NCI-H2171 treated with DMSO at 0.1 percent for 48 hours (cell line): ENCODE measurements around the gene NTRK3.

Experiments used
- DNase-seq: peaks from one replicate; lab custom pipeline; 2025; lab: John Stamatoyannopoulos, UW

NTRK3 gene

DNA sequence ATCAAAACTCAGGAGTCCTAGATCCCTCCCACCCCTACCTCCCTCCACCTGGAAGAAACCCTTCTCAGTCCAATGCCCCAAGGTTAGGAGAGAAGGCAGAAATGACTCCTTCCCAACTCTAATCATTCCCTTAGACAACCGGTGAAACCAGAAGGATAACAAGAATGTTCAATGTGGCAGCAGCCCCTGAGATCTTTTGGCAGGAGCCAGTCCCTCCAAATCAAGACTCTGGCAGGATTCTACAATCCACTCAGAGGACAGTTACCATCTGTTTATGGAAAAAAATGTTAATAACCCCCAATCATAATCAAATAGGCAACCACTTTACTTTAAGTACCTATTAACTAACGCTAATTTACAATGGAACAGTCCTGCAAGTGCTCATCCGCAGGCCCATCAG is 136.5 kb downstream of the NTRK3 start:
- no peak for DNase-seq

DNA sequence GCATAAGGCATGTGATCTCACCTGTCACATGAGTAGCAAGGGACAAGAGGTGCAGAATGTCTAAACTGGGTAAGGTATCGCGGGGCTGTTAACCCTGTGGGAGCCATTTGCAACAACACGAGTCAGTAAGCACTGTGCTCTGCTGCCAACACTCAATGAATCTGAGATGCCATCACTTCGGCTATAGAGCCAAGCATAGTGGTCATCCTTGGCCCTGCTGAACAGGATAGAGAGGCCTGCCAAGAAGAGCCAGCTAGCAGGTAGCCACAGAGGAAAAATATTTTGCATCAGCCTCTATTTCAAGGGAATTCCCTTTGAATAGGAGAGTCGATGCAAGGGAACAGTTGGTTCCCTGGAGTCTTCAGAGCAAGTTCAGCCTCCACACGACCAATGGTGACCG is 137.8 kb downstream of the NTRK3 start:
- DNase-seq, result no peak

DNA sequence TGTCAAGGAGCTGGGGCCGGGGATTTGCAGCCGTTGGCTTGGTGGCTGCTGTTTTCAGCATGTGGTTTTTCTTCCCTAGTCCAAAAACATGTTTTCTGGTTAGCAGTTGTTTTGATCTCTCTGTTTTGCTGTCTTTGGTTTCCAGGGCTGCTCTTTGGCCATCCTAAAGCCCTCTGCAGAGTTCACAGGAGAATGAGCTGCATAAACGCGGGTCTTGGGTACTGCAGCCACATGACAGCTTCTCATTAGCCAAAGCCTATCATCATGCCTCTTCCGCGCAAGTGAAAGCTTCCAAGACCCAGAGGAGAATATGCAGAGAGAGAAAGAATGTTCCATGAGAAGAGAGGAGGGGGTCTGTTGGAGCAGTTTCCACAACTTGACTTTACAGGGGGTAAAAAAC is 138.5 kb downstream of the NTRK3 start:
- DNase-seq, result no peak

DNA sequence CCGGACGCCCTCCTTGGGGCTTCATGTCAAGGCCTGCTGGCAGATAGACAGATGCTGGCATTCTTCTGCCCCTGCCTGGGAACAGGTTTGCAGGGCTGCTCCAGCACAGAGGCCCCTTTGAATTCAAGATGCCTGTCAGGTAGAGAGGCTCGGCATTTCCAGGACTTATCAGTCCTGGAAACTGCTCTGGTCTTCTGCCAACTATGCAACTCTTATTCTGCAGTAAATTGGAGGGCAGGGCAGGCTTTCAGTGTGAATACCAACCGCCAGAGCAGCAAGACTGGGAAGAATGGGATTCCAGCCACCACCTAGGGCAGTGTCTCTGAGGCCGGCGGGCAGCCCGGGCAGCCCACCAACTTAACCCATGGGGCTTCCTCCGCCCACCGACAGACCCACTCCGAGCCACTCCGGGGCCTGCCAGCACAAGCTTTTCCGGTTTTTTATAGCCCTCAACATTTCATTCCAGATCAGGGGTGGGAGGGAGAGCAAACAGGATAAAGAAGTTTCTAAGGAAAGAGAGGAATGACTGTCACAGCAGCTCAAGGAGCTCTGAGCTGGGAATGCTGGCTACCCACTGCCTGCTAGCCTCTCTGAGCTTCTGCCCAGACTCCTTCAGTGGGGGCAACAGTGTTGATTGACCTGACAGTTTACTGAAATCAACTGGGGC is 140.9 kb downstream of the NTRK3 start:
- no peak for DNase-seq

DNA sequence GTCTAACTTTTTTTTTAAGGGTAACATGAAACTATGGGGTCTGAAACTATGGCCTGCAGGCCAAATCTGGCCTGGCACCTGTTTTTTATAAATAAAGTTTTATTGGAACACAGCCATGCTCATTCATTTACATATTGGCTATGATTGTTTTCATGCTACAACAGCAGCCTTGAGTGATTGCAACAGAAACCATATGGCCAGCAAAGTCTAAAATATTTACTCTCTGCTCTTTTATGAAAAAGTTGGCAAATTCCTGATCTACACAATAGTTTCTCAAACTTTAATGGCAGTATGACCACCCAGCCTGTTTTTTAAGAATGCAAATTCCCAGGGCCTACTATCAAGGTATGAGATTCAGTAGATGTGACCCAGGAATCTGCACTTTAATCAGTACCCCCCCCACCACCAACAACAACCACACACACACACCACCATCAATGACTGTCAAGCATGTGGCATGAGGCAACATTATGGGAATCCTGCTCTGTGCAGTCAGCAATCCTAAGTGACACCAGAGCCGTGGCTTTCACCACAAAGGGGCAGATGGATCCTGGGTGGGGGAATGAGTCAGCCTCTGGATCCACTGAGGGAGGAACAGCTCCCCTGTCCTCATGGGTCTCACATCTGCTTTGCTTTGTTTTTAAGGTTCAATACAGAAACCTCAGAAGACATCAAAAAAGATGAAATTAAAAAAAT is 142.8 kb downstream of the NTRK3 start:
- no peak for DNase-seq

DNA sequence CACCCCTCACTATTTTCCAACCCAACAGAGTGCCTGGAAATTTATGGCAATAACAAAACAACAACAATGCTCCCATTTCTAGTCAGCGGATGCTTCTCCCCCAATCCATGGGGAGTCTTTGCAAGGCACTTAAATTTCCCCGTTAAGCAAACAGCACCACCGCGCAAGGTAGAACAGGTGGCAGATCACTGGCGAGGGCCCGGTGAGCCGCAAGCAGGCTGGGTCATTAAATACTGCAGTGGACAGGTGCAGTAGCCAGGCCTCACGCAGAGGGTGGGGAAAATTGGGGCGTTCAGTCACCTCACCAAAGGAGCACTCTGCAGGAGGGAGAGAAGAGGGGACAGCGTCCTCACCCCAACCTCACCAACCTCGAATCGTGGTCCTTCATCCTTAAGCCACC is 147.5 kb downstream of the NTRK3 start:
- DNase-seq, result no peak

DNA sequence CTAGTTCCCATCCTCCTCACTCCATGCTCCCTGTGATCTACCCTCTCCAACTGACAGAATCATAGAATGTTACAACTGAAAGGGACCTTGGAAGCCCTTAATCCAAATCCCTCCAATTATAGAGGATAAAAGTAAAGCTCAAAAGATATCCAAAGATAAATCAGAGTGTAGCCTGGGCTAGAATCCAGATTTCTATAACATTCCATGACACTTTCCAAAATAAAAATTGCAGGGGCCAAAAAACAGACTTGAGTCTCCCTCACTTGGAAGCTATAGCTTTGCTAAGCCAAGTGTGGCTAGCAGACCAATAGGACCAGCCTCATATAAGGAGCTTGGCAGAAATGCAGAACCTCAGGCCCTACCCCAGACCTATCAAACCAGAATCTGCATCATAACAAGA is 148.1 kb downstream of the NTRK3 start:
- no peak for DNase-seq

DNA sequence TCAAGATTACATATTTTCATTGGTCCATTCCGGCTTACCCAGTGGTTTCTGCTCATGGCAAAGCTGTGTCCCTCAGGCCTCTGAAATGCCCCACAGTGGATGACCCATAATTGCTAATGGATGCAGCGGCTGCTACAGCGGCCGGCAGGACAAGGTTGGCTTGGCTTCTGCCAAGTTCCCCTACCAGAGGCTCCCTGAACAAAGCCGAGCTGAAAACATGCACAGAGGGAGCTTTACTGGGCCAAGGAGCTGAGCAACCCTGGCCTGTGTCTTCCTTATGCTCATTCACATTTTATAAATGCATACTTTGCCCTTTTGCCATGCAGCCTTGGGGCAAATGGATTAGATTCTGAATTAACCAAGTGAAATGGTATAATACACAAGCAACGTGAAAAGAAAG is 150.5 kb downstream of the NTRK3 start:
- DNase-seq, result no peak

DNA sequence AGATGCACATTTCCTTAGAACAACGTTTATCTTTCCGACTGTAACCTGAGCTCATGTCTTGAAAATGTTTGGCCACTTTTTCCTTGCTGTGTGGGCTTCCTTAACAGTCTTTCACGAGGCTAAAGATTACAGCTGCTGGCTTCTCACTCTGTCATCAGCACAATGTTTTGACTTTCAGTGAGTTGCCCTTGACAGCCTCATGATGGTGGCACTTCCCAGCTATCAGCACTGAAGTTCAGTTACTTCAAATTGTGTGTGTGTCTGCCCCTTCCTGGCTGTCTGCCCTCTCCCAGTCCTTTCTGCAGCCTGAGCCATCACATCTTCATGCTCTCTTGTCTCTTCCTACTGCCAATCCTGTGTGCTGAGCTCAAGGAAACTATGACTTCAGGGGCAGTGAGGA is 152.2 kb downstream of the NTRK3 start:
- no peak for DNase-seq

DNA sequence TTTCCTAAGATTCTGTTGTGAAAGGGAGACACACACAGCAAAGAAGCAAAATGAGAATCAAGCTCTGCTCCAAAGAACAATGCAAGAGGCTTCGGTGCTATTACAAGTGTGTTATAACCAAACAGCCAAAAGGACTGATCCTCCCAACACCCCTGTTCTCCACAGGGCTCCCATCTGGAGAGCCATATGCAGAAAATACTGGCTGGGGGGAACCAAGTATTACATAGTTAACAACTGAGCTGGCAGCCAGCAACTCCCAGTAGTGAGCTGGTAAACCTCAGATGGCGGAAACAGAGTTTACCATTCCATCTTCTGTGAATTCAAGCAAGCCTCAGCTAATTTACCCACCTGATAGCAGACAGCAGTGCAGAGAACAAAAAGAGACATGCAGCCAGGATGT is 156.4 kb downstream of the NTRK3 start:
- DNase-seq, result no peak

DNA sequence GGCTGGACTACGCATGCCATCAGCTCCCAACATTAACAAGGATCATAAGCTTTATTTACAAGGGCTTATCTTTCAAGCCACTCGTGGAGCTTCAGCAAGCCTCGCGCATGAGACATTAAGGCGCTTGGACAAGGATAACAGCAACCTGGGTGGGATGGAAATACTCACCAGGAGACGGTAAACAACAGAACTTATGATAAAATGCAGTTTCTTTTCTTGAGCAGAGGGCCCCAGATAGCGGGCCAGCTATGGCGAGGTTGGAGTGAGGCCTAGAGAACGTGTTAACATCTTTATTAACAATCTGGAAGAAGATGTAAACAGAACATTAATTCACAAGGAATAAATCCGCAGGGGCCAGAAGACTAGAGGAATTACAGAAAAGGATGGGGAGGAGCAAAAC is 158.2 kb downstream of the NTRK3 start:
- no peak for DNase-seq

DNA sequence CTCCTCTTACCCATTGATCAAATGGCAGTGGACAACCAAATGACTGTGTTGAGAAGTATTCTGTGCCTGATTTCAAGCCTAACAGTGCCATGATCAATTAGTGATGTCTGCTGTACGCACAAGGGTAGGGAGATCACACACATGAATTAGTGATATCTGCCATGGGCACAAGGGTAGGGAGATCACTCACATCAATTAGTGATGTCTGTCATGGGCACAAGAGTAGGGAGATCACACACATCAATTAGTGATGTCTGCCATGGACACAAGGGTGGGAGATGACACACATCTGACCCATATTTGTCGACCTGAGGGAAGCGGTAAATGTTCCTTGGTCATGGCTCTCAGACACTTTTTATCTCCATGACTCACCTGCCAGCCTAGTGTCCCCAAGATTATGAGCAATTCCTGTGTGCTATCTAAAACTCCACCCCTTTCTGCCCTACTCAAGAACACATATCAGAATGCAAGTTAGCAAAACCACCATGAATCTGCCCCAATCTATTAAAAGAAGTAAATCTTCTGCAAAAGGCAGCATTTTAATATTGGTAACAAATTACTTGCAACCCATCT is 165.0 kb downstream of the NTRK3 start:
- DNase-seq, result no peak

DNA sequence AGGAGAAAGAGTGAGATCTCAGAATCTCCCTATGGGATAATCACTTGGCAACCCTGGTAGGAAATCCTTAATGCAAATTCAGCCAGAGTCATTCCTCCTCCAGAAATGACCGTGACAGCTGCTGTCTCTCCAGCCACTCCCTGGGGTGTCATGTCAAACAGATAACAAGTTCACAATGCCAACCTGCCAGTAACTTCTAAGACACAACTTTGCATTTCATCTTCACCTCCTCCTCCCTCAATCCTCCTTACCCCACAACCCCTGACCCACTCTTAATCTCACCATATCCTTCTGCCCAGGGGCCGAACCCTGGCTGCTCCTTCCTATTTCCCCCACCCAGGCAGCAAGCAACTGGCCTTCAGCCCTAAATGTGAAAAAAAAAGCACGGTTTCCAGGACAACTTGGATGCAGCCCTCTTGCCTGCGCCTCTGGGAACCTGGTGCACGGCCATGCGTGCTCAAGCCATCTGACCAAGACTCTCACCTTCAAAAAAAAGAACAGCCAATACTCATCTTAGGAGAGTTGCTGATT is 166.0 kb downstream of the NTRK3 start:
- no peak for DNase-seq

DNA sequence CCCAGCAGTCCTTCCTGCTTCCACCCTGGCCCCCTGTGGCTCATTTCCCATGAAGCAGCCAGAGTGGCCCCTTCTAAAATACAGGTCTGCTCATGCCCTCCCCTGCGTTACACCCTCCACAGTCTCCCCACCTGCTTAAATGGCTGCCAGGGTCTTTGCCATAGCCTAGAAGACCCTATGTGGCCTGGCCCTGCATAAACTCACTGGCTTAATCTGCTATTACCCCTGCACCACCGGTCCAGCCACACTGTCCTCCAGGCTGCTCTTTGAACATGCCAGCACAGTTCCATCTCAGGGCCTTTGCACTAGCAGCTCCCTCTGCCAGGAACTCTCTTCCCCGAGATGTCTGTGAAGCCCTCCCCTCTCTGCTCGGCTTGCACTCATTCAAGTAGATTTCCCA is 166.8 kb downstream of the NTRK3 start:
- no peak for DNase-seq

DNA sequence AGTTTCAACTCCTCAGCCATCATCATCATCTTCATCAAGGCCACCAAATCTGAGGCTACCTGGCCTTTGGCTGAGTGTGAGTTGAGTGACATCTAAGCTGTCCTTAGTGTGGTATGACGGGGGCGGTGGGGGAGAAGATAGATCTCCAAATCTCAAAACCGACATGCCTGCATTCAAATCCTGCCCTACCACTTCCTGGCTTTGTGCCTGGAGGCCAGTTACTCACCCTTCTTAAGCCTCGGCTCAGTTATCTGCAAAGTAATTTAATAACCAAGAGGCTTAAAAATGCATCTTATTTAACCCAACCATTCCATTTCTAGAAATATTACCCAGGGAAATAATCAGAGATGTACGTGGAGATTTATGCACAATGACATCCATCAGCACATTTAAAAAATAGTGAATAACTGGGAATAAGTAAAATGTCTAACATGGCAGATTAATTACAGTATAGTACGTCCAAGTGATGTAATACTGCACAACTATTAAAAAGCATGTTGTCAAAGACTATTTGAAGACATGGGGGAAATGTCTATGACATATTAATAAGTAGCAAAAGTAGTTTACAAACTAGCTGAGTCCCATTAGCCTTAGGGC is 167.4 kb downstream of the NTRK3 start:
- no peak for DNase-seq

DNA sequence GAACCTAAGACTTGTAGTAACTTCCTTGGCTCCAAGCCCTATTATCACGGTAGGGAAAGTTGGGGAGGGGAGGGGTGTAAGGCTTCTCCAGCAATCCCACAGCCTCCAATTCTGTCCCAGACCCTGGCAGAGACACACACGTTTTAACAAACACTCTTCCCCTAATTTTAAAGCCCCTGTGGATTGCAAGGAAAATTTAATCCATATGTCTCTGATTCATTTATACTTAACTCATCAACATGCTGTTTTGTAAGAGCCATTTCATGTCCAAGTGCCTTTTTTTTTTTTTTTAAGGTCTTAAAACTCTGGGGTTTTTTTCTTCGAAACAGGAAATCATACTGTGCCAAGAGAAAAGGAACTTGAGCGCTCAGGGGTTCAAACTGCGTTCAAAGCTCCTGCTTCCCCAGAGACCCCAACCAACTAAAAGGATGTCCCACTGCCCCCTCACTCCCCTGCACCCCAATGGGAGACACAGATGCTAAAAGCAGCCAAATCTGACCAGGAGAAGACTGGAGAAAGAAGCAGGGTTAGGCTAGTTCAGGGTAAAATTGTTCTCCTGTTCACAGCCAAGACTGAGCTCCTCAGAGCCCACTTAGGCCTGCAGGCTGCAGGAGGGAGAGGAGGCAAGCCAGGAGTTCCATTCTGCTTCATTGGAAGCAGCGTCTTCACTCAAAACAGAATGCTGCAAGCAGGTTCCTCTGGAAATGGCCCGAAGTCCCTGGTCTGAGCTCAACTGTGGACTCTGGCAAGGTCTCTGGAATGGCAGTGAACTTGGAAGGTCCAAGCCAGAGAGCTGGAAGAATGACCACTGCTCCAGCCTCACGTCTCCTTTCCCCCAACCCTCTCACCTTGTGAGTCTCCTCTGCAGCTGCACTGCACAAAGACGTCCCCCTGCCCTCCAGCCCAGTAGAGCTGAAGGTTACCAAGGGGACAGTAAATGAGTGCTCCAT is 172.5 kb downstream of the NTRK3 start:
- no peak for DNase-seq

DNA sequence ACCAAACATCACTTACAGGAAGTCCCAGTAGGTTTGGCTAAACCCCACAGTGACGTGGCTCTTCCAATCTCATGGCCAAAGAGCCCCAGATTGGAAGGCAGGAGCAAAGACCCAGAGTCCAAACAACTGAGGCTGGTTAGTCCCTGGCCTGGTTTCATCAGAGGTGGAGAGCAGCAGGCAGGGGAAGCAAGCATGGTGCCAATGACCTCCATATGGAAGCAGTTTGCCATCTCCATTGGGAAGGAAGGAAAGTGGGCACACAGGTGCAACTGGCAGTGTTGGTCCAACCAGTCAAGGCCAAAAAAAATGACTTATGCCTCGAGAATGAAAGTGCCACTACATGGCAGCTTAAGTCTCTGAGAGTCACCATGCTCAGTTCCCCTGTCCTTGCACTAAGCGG is 175.9 kb downstream of the NTRK3 start:
- no peak for DNase-seq

DNA sequence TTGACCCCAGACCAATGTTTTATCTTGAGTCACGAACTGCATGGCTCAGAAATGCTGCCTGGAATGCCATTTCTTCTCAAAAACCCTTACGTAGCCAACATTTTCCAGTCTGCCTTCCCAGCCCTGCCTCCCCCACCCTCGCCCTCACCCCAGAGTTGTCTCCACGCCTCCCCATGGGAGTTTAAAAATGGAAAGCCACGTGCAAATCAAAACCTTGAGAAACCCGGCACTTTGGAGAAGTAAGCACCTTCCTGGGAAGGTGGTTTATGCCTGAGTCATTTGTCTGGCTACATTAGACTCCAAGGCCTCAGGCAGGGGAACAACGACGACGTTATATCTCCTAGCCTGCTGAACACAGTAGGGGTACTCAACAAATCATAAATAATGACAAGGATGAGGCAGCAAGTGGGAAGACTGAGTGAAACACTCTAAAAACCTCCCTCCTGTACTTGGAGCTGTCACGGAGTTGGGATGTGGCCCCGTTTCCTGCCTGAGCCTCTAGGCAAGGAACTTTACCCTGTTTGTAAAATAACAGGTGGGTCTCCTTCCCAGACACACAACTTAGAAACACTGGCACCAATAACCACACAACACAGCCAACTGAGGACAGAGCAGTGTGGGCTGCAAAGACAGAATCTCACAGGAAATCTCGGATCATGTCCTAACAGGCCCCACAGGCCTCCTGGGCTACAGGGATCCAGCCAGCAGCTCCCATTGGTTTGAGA is 179.1 kb downstream of the NTRK3 start:
- no peak for DNase-seq

DNA sequence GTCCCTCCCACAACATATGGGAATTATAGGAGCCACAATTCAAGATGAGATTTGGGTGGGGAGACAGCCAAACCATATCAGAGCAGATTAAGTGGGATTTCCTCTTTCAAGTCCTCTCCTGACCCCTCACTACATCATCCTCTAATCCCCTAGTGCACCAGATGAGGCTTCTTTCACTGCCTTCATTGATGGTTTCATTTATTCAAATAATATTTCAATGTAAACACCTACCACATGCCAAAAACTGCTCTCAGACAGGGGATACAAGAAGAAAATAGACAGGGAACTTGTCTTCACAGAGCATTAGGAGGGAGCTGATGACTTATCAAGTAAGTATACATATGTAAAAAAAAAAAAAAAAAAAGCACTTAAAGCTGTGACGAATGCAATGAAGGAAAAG is 180.2 kb downstream of the NTRK3 start:
- no peak for DNase-seq

DNA sequence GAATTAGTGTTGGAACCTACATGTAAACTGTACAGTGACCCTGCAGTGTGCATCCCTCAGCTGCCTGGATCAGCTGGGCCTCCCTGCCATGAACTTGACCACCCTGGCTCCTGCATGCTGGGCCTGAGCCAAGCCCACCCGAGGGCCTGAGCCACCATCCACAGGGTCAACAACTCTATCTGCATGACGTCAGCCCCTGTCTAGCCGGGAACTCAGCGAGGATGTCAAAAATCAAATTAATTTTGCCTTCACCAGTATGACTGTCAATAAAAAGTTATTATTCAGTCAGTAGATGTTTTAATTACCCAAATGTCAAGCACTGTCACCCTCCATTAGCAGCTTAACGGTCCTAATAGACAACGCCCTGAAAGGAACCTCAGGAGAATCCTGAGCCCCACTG is 181.4 kb downstream of the NTRK3 start:
- no peak for DNase-seq

DNA sequence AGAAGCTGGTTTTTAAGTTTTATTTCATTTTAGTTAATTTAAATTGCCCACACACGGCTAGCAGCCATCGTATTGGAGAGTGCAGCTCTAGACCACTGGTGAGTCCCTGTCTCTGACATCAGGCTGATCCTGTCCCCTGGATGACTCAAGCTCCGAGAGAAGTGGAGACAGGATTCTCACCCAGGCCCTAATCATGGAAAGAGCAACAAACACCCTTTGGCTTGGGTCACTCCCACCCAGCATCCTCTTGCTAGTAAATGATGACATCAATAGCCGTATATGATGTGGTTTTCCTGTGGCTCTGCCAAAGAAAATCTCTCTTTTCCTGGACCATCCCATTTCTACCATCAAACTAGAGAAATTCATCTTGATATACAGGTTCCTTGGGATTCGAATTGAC is 182.2 kb downstream of the NTRK3 start:
- no peak for DNase-seq

DNA sequence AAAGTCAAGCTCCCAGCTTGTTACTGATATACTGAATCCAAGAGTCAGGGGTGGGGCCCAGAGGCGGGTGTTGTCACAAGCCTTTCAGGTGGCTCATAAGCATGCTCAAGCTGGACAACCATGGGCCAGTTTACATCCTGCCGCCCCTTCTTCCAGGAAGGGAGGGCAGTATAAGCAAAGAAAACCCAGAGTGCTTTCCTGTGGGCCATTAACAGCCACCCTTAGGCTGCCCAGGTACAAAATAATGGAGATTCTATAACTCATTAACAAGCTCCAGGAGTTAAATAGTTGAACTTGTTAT is 183.2 kb downstream of the NTRK3 start:
- DNase-seq, result no peak
